SK-N-SH (cell line): Measurements from ENCODE around the gene SH3D21.

Source experiments
- CTCF ChIP-seq: fragments of 200-600 bp; sonication (generic); IDR thresholded peaks from 2 replicates; pipeline ENCODE4 v1.6.1; 2017; ENCODE audit warnings: antibody characterized with exemption, mild to moderate bottlenecking, moderate library complexity
- EP300 ChIP-seq, 2 experiments: IDR thresholded peaks; 2 replicates each; pipeline versions ENCODE4 v1.4.0 to v1.6.1; 2012; ENCODE audit warnings: borderline replicate concordance in 1 of 2, low read depth in 1 of 2, low read length in 1 of 2
- EZH2phosphoT487 ChIP-seq: fragments of 200-600 bp; sonication (generic); IDR thresholded peaks from 2 replicates; pipeline ENCODE4 v1.6.1; 2017; ENCODE audit warnings: low read depth, mixed run types, mild to moderate bottlenecking, antibody characterized with exemption, moderate library complexity, borderline replicate concordance
- JUND ChIP-seq: IDR thresholded peaks from 2 replicates; pipeline ENCODE4 v1.4.0; 2012
- POLR2AphosphoS5 ChIP-seq: IDR thresholded peaks from 2 replicates; pipeline ENCODE4 v1.6.1; 2012; ENCODE audit warnings: low read depth, low read length
- RAD21 ChIP-seq: IDR thresholded peaks from 2 replicates; pipeline ENCODE4 v1.6.1; 2012; ENCODE audit warnings: mild to moderate bottlenecking, low read length
- RCOR1 ChIP-seq: fragments of 150-350 bp; IDR thresholded peaks from 2 replicates; pipeline ENCODE4 v1.6.1; 2017; ENCODE audit warnings: antibody characterized with exemption, low read length
- REST ChIP-seq: IDR thresholded peaks from 2 replicates; pipeline ENCODE4 v1.6.1; 2012; ENCODE audit warnings: mild to moderate bottlenecking, low read depth, low read length, moderate library complexity
- RFX5 ChIP-seq: IDR thresholded peaks from 2 replicates; pipeline ENCODE4 v1.6.1; 2012; ENCODE audit warnings: mild to moderate bottlenecking, improper control_type of control experiment, low read length
- SMC3 ChIP-seq: IDR thresholded peaks from 2 replicates; pipeline ENCODE4 v1.6.1; 2012; ENCODE audit warnings: low read depth, low read length, improper control_type of control experiment
- TCF12 ChIP-seq: IDR thresholded peaks from 2 replicates; pipeline ENCODE4 v1.4.0; 2012
- TF ChIP-seq, protein P1 (sequence below): IDR thresholded peaks from 2 replicates; pipeline ENCODE4 v1.4.0; 2012; ENCODE audit warnings: low read depth, borderline replicate concordance
- TF ChIP-seq, protein P2 (sequence below): fragments of 150-350 bp; IDR thresholded peaks from 2 replicates; pipeline ENCODE4 v1.6.1; 2017; ENCODE audit warnings: antibody characterized with exemption, low read length, low read depth, borderline replicate concordance

- no peak for TF ChIP-seq CTCF
- no peak for TF ChIP-seq SMC3
- no peak for TF ChIP-seq POLR2AphosphoS5
- no peak for TF ChIP-seq RFX5
- no peak for TF ChIP-seq RAD21
- TF ChIP-seq, protein P1, sequence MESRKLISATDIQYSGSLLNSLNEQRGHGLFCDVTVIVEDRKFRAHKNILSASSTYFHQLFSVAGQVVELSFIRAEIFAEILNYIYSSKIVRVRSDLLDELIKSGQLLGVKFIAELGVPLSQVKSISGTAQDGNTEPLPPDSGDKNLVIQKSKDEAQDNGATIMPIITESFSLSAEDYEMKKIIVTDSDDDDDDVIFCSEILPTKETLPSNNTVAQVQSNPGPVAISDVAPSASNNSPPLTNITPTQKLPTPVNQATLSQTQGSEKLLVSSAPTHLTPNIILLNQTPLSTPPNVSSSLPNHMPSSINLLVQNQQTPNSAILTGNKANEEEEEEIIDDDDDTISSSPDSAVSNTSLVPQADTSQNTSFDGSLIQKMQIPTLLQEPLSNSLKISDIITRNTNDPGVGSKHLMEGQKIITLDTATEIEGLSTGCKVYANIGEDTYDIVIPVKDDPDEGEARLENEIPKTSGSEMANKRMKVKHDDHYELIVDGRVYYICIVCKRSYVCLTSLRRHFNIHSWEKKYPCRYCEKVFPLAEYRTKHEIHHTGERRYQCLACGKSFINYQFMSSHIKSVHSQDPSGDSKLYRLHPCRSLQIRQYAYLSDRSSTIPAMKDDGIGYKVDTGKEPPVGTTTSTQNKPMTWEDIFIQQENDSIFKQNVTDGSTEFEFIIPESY, result no peak
- no peak for TF ChIP-seq EZH2phosphoT487
- TF ChIP-seq RCOR1, result no peak
- TF ChIP-seq JUND, result peak; percentile 28; the same call in 1 of the 2 replicates
- TF ChIP-seq EP300 (IDR thresholded peaks at IDR 0.05; ENCODE audit: borderline replicate concordance in 1 of 2, low read depth in 1 of 2, low read length in 1 of 2), result no peak; a peak in 1 of 4 replicates
- TF ChIP-seq REST, result no peak
- peak; percentile 46 for TF ChIP-seq TCF12
- TF ChIP-seq, protein P2, sequence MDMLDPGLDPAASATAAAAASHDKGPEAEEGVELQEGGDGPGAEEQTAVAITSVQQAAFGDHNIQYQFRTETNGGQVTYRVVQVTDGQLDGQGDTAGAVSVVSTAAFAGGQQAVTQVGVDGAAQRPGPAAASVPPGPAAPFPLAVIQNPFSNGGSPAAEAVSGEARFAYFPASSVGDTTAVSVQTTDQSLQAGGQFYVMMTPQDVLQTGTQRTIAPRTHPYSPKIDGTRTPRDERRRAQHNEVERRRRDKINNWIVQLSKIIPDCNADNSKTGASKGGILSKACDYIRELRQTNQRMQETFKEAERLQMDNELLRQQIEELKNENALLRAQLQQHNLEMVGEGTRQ, result no peak
Observed at GRCh38 chr1:36349241-36349671, 43.1 kb downstream of the SH3D21 start.
